Endothelial cell of umbilical vein (primary cell): ENCODE measurements around the gene RAD50. TPM values are rescaled to one million over a fixed set of nuclear protein-coding genes. Genes with fewer than 3 reads are reported as not detected.

Experiments
- BruUV-seq: library from RNA; stranded (reverse); fragments of 400-500 nt; replicated peaks from 2 replicates; lab custom pipeline; 2021; lab: Mats Ljungman, UMichigan
- CTCF ChIA-PET: fragments of 300-600, 350-600 bp; sonication (Branson Sonifier 250); formaldehyde crosslinking; loops from one replicate; lab custom pipeline; 2021; ENCODE audit warnings: antibody characterized with exemption, inconsistent platforms; lab: Charles Lee
- POLR2A ChIA-PET: fragments of 300-600, 350-600 bp; sonication (Branson Sonifier 250); formaldehyde crosslinking; loops from one replicate; lab custom pipeline; 2021; ENCODE audit warnings: antibody characterized with exemption, inconsistent platforms; lab: Charles Lee
- DNase-seq: peaks from one replicate; pipeline ENCODE4 v3.0.0-alpha.2; 2011; ENCODE audit warnings: low read depth, low spot score
- FAIRE-seq: peaks from 2 replicates; lab custom pipeline; 2011; peaks lifted over from hg19 to GRCh38; lab: Jason Lieb, UNC
- H2AFZ ChIP-seq: 2 replicates; pipeline ENCODE4 v1.6.0; 2012; ENCODE audit warnings: low read depth, low read length, control low read depth, inconsistent platforms
- H3K27ac ChIP-seq: 2 replicates; pipeline ENCODE4 v1.5.1; 2011; ENCODE audit warnings: low read depth, mild to moderate bottlenecking, control low read depth, low read length, moderate library complexity; ENCODE audit not compliant: insufficient read depth
- H3K27me3 ChIP-seq, 2 experiments: 2 replicates each; pipeline versions ENCODE4 v1.6.0 to v1.6.1; 2011; ENCODE audit warnings: low read length in 2 of 2, mixed read lengths in 1 of 2; ENCODE audit not compliant: control insufficient read depth in 2 of 2, insufficient read depth in 2 of 2
- H3K36me3 ChIP-seq, 2 experiments: 2 replicates in 1 of 2; 3 replicates in 1 of 2; pipeline ENCODE4 v1.5.1; 2011; ENCODE audit warnings: low read length in 2 of 2, mild to moderate bottlenecking in 1 of 2, moderate library complexity in 1 of 2; ENCODE audit not compliant: control insufficient read depth in 2 of 2, insufficient read depth in 2 of 2; ENCODE audit errors: extremely low read depth in 1 of 2
- H3K4me1 ChIP-seq: 3 replicates; pipeline ENCODE4 v1.5.1; 2011; ENCODE audit warnings: mild to moderate bottlenecking, low read length; ENCODE audit not compliant: control insufficient read depth, insufficient read depth; ENCODE audit errors: extremely low read depth
- H3K4me2 ChIP-seq: 2 replicates; pipeline ENCODE4 v1.6.1; 2011; ENCODE audit warnings: low read length, control low read depth, mixed read lengths; ENCODE audit not compliant: insufficient read depth
- H3K4me3 ChIP-seq, 3 experiments: fragments of 200-600 bp in 1 of 3; sonication (generic), shearing (Covaris generic) in 1 of 3; replicated peaks in 1 of 3; 2 replicates each; pipeline ENCODE4 v1.5.1; 2011 to 2016; ENCODE audit warnings: control low read depth in 3 of 3, low read length in 3 of 3, mild to moderate bottlenecking in 2 of 3, inconsistent platforms in 1 of 3, low read depth in 1 of 3, moderate library complexity in 1 of 3; ENCODE audit not compliant: insufficient read depth in 1 of 3
- H3K79me2 ChIP-seq: 2 replicates; pipeline ENCODE4 v1.6.0; 2012; ENCODE audit warnings: low read length, inconsistent platforms; ENCODE audit not compliant: control insufficient read depth, insufficient read depth
- H3K9ac ChIP-seq: replicated peaks from 2 replicates; pipeline ENCODE3; 2011; ENCODE audit warnings: low read length, control low read depth; ENCODE audit not compliant: insufficient read depth; ENCODE audit errors: extremely low read depth
- H3K9me1 ChIP-seq: replicated peaks from 3 replicates; pipeline ENCODE4 v1.6.0; 2011; ENCODE audit warnings: mild to moderate bottlenecking, low read length; ENCODE audit not compliant: control insufficient read depth, insufficient read depth; ENCODE audit errors: extremely low read depth
- H3K9me3 ChIP-seq: replicated peaks from 2 replicates; pipeline ENCODE4 v1.5.1; 2012; ENCODE audit warnings: low read length, inconsistent platforms; ENCODE audit not compliant: control insufficient read depth, insufficient read depth
- H4K20me1 ChIP-seq: replicated peaks from 2 replicates; pipeline ENCODE3; 2011; ENCODE audit warnings: mild to moderate bottlenecking, low read length; ENCODE audit not compliant: control insufficient read depth, insufficient read depth; ENCODE audit errors: extremely low read depth
- EZH2 ChIP-seq: IDR thresholded peaks from 2 replicates; pipeline ENCODE4 v1.6.1; 2012; ENCODE audit warnings: borderline replicate concordance, low read depth, mild to moderate bottlenecking, moderate library complexity, low read length, inconsistent platforms; ENCODE audit not compliant: severe bottlenecking
- FOS ChIP-seq: IDR thresholded peaks from 2 replicates; pipeline ENCODE4 v1.6.1; 2011; ENCODE audit warnings: mild to moderate bottlenecking, low read length, moderate library complexity, borderline replicate concordance; ENCODE audit not compliant: insufficient read depth
- GATA2 ChIP-seq: IDR thresholded peaks from 2 replicates; pipeline ENCODE4 v1.7.0; 2011; ENCODE audit warnings: low read depth, mild to moderate bottlenecking, moderate library complexity, mixed read lengths, low read length; ENCODE audit not compliant: insufficient read length, insufficient read depth
- JUN ChIP-seq: IDR thresholded peaks from 2 replicates; pipeline ENCODE4 v1.6.1; 2011; ENCODE audit warnings: borderline replicate concordance, low read depth; ENCODE audit not compliant: insufficient read length, insufficient read depth
- MYC ChIP-seq: IDR thresholded peaks from one replicate; pipeline ENCODE4 v1.6.1; 2011; ENCODE audit warnings: mild to moderate bottlenecking, low read depth, low read length
- POLR2A ChIP-seq: IDR thresholded peaks from 2 replicates; pipeline ENCODE4 v1.6.1; 2012; ENCODE audit warnings: low read depth, mild to moderate bottlenecking, control low read depth, low read length
- POLR2AphosphoS5 ChIP-seq: IDR thresholded peaks from 2 replicates; pipeline ENCODE4 v1.6.1; 2012; ENCODE audit warnings: low read depth, mild to moderate bottlenecking, control low read depth, low read length, moderate library complexity; ENCODE audit not compliant: insufficient read depth
- dilution Hi-C: fragments of 300-500 bp; cut with MboI; formaldehyde crosslinking; loops from one replicate; pipeline ENCODE4 v1.15.0; 2019; ENCODE audit warnings: low sequenced_read_pairs; ENCODE audit not compliant: extremely low pct_ligation_motif_present
- intact Hi-C: fragments of 100-400 bp; cut with micrococcal nuclease; formaldehyde crosslinking; loops from one replicate; pipeline ENCODE4 v1.10.0; 2022
- polyA plus RNA-seq, 4 experiments: library from polyadenylated mRNA; depleted of rRNA in 3 of 4; stranded (reverse) in 3 of 4; unstranded in 1 of 4; fragments of >200 nt; gene quantifications; 2 replicates each; pipeline versions ENCODE4 v1.2.1 to v1.2.3, GENCODE V29; 2011 to 2012; ENCODE audit warnings: missing spikeins in 1 of 4
- total RNA-seq: library from RNA; stranded (reverse); gene quantifications from 2 replicates; pipeline ENCODE4 v1.2.3, GENCODE V29; 2021
- TF ChIP-seq, protein P1 (sequence below): IDR thresholded peaks from 2 replicates; pipeline ENCODE4 v1.6.1; 2011; ENCODE audit not compliant: insufficient read depth, insufficient read length
- TF ChIP-seq, protein P2 (sequence below), 2 donors: IDR thresholded peaks; 1 replicate in 1 of 2; 2 replicates in 1 of 2; pipeline ENCODE4 v1.5.1; 2011; ENCODE audit warnings: low read length in 2 of 2, mild to moderate bottlenecking in 2 of 2, moderate library complexity in 2 of 2, control low read depth in 1 of 2, inconsistent platforms in 1 of 2, low read depth in 1 of 2; ENCODE audit not compliant: insufficient read depth in 1 of 2; ENCODE audit errors: extremely low read depth in 1 of 2

RAD50 gene
- total and polyA plus RNA-seq, 2 donors (not counting 3 experiments of a cell fraction or from before 2014, with no cell fraction given) = 6.1 to 20.4 TPM

DNA sequence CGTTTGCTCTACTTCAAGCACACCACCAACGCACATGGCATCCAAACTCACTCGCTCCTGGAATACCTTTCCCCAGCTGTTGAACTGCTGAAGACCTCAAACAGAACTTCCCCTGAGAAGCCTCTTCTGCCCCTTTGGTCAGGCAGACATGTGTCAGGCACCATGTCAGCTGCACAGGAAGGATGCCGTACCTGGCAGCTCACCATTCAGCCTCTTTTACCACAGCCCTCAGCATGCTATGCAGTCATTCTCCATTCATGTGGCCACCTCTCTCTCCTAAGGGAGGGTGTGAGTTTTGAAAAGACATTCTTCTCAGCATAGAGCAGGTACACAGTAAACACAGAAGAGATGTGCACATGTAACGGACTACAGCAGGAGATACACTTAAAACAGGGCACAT lies 131.2 kb downstream of the RAD50 start:
- Histone ChIP-seq H3K79me2 (no peaks in the 10 kb centered on the region), H3K4me3 (no peak overlapping the region), H3K4me1 (no peaks in the 10 kb centered on the region), H4K20me1 (no peaks in the 10 kb centered on the region), H3K9ac (no peak overlapping the region), H3K27ac (no peak overlapping the region), H3K9me3 (no peaks in the 10 kb centered on the region), H3K9me1 (no peaks in the 10 kb centered on the region), H2AFZ (no peak overlapping the region), H3K27me3 (no peaks in the 10 kb centered on the region), H3K36me3 (no peaks in the 10 kb centered on the region), H3K4me2 (no peak overlapping the region)
- intact Hi-C loops (no loop called here), dilution Hi-C loops (no loop called here)
- CTCF ChIA-PET = no interaction called here
- FAIRE-seq (no peak), DNase-seq (no peak)
- BruUV-seq = no TSS peak
- TF ChIP-seq, protein P1, sequence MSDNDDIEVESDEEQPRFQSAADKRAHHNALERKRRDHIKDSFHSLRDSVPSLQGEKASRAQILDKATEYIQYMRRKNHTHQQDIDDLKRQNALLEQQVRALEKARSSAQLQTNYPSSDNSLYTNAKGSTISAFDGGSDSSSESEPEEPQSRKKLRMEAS = no peak
- no peak for TF ChIP-seq JUN
- no peak for TF ChIP-seq GATA2
- TF ChIP-seq, protein P2, sequence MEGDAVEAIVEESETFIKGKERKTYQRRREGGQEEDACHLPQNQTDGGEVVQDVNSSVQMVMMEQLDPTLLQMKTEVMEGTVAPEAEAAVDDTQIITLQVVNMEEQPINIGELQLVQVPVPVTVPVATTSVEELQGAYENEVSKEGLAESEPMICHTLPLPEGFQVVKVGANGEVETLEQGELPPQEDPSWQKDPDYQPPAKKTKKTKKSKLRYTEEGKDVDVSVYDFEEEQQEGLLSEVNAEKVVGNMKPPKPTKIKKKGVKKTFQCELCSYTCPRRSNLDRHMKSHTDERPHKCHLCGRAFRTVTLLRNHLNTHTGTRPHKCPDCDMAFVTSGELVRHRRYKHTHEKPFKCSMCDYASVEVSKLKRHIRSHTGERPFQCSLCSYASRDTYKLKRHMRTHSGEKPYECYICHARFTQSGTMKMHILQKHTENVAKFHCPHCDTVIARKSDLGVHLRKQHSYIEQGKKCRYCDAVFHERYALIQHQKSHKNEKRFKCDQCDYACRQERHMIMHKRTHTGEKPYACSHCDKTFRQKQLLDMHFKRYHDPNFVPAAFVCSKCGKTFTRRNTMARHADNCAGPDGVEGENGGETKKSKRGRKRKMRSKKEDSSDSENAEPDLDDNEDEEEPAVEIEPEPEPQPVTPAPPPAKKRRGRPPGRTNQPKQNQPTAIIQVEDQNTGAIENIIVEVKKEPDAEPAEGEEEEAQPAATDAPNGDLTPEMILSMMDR (IDR thresholded peaks at IDR 0.05; ENCODE audit: extremely low read depth in 1 of 2, insufficient read depth in 1 of 2, low read depth in 1 of 2, low read length in 2 of 2) = no peak
- TF ChIP-seq MYC = no peak
- no peak for TF ChIP-seq POLR2AphosphoS5
- TF ChIP-seq POLR2A = no peak
- no peak for TF ChIP-seq EZH2
- no peak for TF ChIP-seq FOS
- POLR2A ChIA-PET = no interaction called here
